ENCODE measurements around the gene THADA. TPM values are rescaled to one million over a fixed set of nuclear protein-coding genes. Genes with fewer than 3 reads are reported as not detected.

The THADA gene
- total and polyA plus RNA-seq, 8 donors: 32.9 to 42.7 (median 37.2) TPM

- no peaks in the 10 kb centered on the region for H3K27me3 ChIP-seq
- no peak overlapping the region for H3K27ac ChIP-seq
- TF ChIP-seq, protein P1, sequence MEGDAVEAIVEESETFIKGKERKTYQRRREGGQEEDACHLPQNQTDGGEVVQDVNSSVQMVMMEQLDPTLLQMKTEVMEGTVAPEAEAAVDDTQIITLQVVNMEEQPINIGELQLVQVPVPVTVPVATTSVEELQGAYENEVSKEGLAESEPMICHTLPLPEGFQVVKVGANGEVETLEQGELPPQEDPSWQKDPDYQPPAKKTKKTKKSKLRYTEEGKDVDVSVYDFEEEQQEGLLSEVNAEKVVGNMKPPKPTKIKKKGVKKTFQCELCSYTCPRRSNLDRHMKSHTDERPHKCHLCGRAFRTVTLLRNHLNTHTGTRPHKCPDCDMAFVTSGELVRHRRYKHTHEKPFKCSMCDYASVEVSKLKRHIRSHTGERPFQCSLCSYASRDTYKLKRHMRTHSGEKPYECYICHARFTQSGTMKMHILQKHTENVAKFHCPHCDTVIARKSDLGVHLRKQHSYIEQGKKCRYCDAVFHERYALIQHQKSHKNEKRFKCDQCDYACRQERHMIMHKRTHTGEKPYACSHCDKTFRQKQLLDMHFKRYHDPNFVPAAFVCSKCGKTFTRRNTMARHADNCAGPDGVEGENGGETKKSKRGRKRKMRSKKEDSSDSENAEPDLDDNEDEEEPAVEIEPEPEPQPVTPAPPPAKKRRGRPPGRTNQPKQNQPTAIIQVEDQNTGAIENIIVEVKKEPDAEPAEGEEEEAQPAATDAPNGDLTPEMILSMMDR (IDR thresholded peaks at IDR 0.05): no peak
- intact Hi-C loops (cut with DNase I): no loop called here
- H3K4me1 ChIP-seq: peaks cover 0 to 22% of the 10 kb centered on the region in 2 donors
- H3K4me3 ChIP-seq: no peak overlapping the region
- ATAC-seq: no peak
- no peaks in the 10 kb centered on the region for H3K36me3 ChIP-seq
- H3K9me3 ChIP-seq: no peaks in the 10 kb centered on the region
- no peak for DNase-seq
Observed at GRCh38 chr2:43405829-43406228, 190.0 kb downstream of the THADA start.

- no peak overlapping the region for H3K27ac ChIP-seq
- peaks cover 0 to 15% of the 10 kb centered on the region in 2 donors for H3K4me1 ChIP-seq
- no peaks in the 10 kb centered on the region for H3K27me3 ChIP-seq
- DNase-seq (no peak), ATAC-seq (no peak)
- no peaks in the 10 kb centered on the region for H3K9me3 ChIP-seq
- TF ChIP-seq, protein P1 (IDR thresholded peaks at IDR 0.05): no peak
- intact Hi-C loops (cut with DNase I): no loop called here
- no peaks in the 10 kb centered on the region for H3K36me3 ChIP-seq
- no peak overlapping the region for H3K4me3 ChIP-seq
Observed at GRCh38 chr2:43402452-43402937, 193.3 kb downstream of the THADA start.

DNA sequence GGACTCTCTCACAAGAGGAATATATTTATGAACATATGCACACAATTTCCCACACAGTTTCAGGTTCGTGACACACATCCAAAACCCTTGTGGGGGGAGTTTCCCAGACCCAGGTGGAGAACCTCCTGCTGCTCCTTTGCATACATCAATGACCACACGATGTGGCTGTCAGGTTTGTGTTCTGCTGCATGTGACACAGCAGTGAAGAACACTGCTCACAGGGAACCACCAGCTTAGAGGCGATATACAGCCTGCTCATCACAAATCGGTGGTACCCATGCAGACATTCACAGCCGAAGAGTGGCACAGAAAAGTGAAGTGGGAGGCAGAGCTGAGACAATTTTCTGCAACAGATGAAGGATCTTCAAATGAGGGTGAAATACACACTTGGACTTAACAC lies 193.8 kb downstream of the THADA start:
- Histone ChIP-seq H3K4me1 (peaks cover 0 to 11% of the 10 kb centered on the region in 2 donors), H3K27ac (no peak overlapping the region), H3K27me3 (no peaks in the 10 kb centered on the region), H3K4me3 (no peak overlapping the region), H3K36me3 (peaks cover 0 to 2% of the 10 kb centered on the region in 2 donors), H3K9me3 (no peaks in the 10 kb centered on the region)
- ATAC-seq (no peak), DNase-seq (no peak)
- TF ChIP-seq, protein P1 (IDR thresholded peaks at IDR 0.05): no peak
- intact Hi-C loops (cut with DNase I): no loop called here

DNA sequence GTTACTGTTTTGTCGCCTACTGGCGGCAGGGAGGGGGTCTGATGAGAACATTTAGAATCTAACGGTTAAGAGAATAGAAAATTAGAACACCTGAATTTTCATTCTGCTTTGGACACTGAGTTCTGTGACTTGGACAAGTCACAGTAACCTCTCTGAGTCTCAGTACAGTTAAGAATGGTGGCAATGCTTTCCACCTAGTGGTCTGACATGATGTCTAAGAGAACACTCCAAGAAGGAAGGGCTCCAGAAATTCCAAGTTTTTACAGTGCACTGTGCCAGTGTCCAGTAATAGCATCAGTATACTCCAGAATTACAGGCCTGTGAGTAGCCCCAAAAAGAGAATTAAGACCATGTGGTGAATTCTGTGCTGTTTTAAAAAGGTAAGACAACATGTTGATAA lies 195.3 kb downstream of the THADA start:
- Histone ChIP-seq H3K27me3 (no peaks in the 10 kb centered on the region), H3K9me3 (no peaks in the 10 kb centered on the region), H3K27ac (no peak overlapping the region), H3K4me3 (no peak overlapping the region), H3K4me1 (peaks cover 0 to 11% of the 10 kb centered on the region in 2 donors), H3K36me3 (peaks cover 0 to 17% of the 10 kb centered on the region in 2 donors)
- ATAC-seq (no peak), DNase-seq (peak in 1 of 4 donors; percentile 40)
- intact Hi-C loops (cut with DNase I): no loop called here
- TF ChIP-seq, protein P1 (IDR thresholded peaks at IDR 0.05): no peak

DNA sequence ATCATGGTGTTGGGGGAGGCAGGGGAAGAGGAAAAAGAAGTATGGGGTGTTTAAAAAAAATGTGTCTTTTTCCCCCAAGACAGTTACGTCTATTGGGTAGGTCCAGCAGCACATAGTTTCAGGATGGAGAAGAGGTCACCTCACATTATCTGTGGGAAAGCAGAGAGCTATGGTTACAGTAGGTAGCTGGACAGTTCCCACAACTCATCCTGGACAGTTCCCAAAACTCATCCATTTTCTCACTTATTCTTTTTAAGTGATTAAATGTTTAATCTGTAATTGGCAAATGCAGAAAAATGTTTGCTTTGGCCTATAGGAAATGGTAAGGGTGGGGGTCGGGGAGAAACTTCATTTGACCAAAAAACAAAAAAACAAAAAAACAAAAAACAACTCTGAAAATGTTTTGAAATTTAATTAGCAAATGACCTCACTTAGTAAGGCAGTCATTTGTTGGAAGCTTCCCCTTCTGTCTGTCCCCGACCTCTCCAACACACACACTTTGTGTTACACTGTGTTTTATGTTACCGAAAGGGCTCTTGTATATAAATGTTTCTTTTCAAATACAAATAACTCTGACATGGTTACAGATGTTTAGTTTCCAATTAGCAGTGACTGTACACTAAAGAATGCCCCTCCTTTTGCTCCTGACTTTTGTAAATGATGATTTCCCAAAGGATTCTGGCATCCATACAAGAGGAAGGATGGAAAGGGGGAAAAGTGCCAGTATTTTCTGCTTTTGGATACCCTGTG lies 196.1 kb downstream of the THADA start:
- DNase-seq: peak in 2 of 4 donors; percentile 66 to 68
- peak; percentile 62 for ATAC-seq
- intact Hi-C loops (cut with DNase I): no loop called here
- Histone ChIP-seq H3K4me1 (peaks cover 0 to 11% of the 10 kb centered on the region in 2 donors), H3K27me3 (no peaks in the 10 kb centered on the region), H3K36me3 (peaks cover 0 to 18% of the 10 kb centered on the region in 2 donors), H3K9me3 (no peaks in the 10 kb centered on the region), H3K4me3 (no peak overlapping the region), H3K27ac (peak overlapping the region; percentile 10 to 30)
- TF ChIP-seq, protein P1 (IDR thresholded peaks at IDR 0.05): no peak
